B cell (primary cell): ENCODE measurements around the gene XPO5.

Experiments used
- EZH2 ChIP-seq: IDR thresholded peaks from 2 replicates; pipeline ENCODE4 v1.6.1; 2012; ENCODE audit warnings: borderline replicate concordance, low read depth, mild to moderate bottlenecking, moderate library complexity, low read length; ENCODE audit not compliant: insufficient read depth, poor library complexity, severe bottlenecking
- TF ChIP-seq, protein P1 (sequence below): fragments of 200-600 bp; IDR thresholded peaks from one replicate; pipeline ENCODE4 v1.8.0; 2022; ENCODE audit warnings: antibody characterized with exemption, mild to moderate bottlenecking

DNA sequence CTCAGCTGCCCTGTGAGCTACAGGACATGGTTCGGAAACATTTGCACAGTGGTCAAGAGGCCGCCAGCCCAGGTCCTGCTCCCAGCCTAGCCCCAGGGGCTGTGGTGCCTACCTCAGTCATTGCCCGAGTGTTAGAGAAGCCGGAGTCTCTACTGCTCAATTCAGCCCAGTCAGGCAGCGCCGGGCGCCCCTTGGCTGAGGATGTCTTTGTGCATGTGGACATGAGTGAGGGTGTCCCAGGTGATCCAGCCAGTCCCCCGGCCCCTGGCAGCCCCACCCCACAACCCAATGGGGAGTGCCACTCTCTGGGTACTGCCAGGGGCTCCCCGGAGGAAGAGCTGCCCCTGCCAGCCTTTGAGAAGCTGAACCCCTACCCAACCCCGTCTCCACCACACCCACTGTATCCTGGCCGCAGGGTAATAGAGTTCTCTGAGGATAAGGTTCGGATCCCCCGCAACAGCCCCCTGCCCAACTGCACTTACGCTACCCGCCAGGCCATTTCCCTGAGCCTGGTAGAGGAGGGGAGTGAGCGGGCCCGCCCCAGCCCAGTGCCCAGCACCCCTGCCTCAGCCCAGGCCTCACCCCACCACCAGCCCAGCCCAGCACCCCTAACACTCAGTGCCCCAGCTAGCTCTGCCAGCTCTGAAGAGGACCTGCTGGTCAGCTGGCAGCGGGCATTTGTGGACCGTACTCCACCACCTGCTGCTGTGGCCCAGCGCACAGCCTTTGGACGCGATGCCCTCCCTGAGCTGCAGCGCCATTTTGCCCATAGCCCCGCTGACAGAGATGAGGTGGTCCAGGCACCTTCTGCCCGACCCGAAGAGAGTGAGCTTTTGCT is 70.9 kb downstream of the XPO5 start:
- TF ChIP-seq, protein P1, sequence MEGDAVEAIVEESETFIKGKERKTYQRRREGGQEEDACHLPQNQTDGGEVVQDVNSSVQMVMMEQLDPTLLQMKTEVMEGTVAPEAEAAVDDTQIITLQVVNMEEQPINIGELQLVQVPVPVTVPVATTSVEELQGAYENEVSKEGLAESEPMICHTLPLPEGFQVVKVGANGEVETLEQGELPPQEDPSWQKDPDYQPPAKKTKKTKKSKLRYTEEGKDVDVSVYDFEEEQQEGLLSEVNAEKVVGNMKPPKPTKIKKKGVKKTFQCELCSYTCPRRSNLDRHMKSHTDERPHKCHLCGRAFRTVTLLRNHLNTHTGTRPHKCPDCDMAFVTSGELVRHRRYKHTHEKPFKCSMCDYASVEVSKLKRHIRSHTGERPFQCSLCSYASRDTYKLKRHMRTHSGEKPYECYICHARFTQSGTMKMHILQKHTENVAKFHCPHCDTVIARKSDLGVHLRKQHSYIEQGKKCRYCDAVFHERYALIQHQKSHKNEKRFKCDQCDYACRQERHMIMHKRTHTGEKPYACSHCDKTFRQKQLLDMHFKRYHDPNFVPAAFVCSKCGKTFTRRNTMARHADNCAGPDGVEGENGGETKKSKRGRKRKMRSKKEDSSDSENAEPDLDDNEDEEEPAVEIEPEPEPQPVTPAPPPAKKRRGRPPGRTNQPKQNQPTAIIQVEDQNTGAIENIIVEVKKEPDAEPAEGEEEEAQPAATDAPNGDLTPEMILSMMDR: no peak
- no peak for TF ChIP-seq EZH2
